K562 (cell line): ENCODE measurements around the gene CAPN5. TPM values are rescaled to one million over a fixed set of nuclear protein-coding genes. Genes with fewer than 3 reads are reported as not detected.
A peak's percentile ranks its signal among the peaks of the same experiment; 100 is the strongest.

Experiments
- ATAC-seq: fragments of 200-7000 bp; cut with Tn5 transposase; 3 replicates; pipeline ENCODE4 v1.9.1; 2020; ENCODE audit warnings: moderate library complexity
- BruUV-seq: library from RNA; stranded (reverse); fragments of 400-500 nt; replicated peaks from 2 replicates; lab custom pipeline; 2021; lab: Mats Ljungman, UMichigan
- CTCF ChIA-PET: fragments of 300-600 bp; formaldehyde crosslinking; extraction: SDS; loops from one replicate; lab custom pipeline; 2021; ENCODE audit warnings: low intra/inter-chr PET ratio; lab: Yijun Ruan, JAX
- POLR2A ChIA-PET: fragments of 300-600, 350-650 bp; sonication (Branson Sonifier 250); formaldehyde crosslinking; extraction: SDS; loops from one replicate; lab custom pipeline; 2021; ENCODE audit warnings: antibody characterized with exemption, inconsistent platforms; lab: Yijun Ruan, JAX
- DNase-seq, 4 experiments: peaks; one replicate each; pipeline versions ENCODE4 v3.0.0 to v3.0.0-alpha.2; 2011 to 2018; ENCODE audit warnings: low spot score in 3 of 4, mixed read lengths in 3 of 4; ENCODE audit errors: extremely low read depth in 1 of 4
- FAIRE-seq: peaks from 2 replicates; lab custom pipeline; 2011; peaks lifted over from hg19 to GRCh38; lab: Jason Lieb, UNC
- H2AFZ ChIP-seq: 2 replicates; pipeline ENCODE4 v1.6.0; 2011; ENCODE audit warnings: low read depth, low read length, control low read depth, inconsistent platforms
- H3K27ac ChIP-seq: fragments of 200-600 bp; 3 replicates; pipeline ENCODE4 v1.8.0; 2011; ENCODE audit warnings: low read depth, mild to moderate bottlenecking, control low read depth, inconsistent platforms, low read length, moderate library complexity, mixed read lengths; ENCODE audit errors: extremely low read depth
- H3K27me3 ChIP-seq, 2 experiments: fragments of 300-600 bp in 1 of 2; 2 replicates in 1 of 2; 3 replicates in 1 of 2; pipeline versions ENCODE4 v1.6.0 to v1.8.0; 2011; ENCODE audit warnings: inconsistent platforms in 2 of 2, low read length in 2 of 2, mild to moderate bottlenecking in 1 of 2, mixed read lengths in 1 of 2, moderate library complexity in 1 of 2; ENCODE audit not compliant: control insufficient read depth in 2 of 2, insufficient read depth in 2 of 2
- H3K36me3 ChIP-seq: fragments of 300-600 bp; 3 replicates; pipeline ENCODE4 v1.8.0; 2011; ENCODE audit warnings: mild to moderate bottlenecking, low read length, inconsistent platforms; ENCODE audit not compliant: control insufficient read depth, insufficient read depth
- H3K4me1 ChIP-seq, 2 experiments: fragments of 200-600 bp in 1 of 2; replicated peaks in 1 of 2; 2 replicates in 1 of 2; 3 replicates in 1 of 2; pipeline versions ENCODE4 v1.5.1 to v1.8.0; 2011; ENCODE audit warnings: inconsistent platforms in 2 of 2, low read length in 2 of 2, mild to moderate bottlenecking in 1 of 2, mixed read lengths in 1 of 2, moderate library complexity in 1 of 2; ENCODE audit not compliant: control insufficient read depth in 2 of 2, insufficient read depth in 2 of 2
- H3K4me2 ChIP-seq: 2 replicates; pipeline ENCODE4 v1.6.1; 2011; ENCODE audit warnings: low read length, control low read depth, inconsistent platforms, mixed read lengths; ENCODE audit not compliant: insufficient read depth
- H3K4me3 ChIP-seq: fragments of 200-600 bp; sonication (generic), shearing (Covaris generic); 2 replicates; pipeline ENCODE4 v1.5.1; 2016; ENCODE audit warnings: control low read depth, inconsistent platforms
- H3K79me2 ChIP-seq: fragments of 200-600 bp; 3 replicates; pipeline ENCODE4 v1.8.0; 2011; ENCODE audit warnings: low read length, inconsistent platforms; ENCODE audit not compliant: control insufficient read depth, insufficient read depth
- H3K9ac ChIP-seq, 2 experiments: 2 replicates each; pipeline versions ENCODE4 v1.6.0 to v1.6.1; 2011; ENCODE audit warnings: low read depth in 2 of 2, low read length in 2 of 2, control low read depth in 1 of 2, inconsistent platforms in 1 of 2, mild to moderate bottlenecking in 1 of 2, mixed read lengths in 1 of 2; ENCODE audit not compliant: insufficient read depth in 1 of 2
- H3K9me1 ChIP-seq: one replicate; pipeline ENCODE4 v1.6.0; 2011; ENCODE audit warnings: inconsistent platforms, mild to moderate bottlenecking, low read length, moderate library complexity; ENCODE audit not compliant: control insufficient read depth, insufficient read depth
- H3K9me3 ChIP-seq: replicated peaks from 2 replicates; pipeline ENCODE4 v1.5.1; 2011; ENCODE audit warnings: low read depth, low read length, inconsistent platforms; ENCODE audit not compliant: control insufficient read depth, insufficient read depth
- H4K20me1 ChIP-seq: replicated peaks from 2 replicates; pipeline ENCODE4 v1.6.1; 2011; ENCODE audit warnings: low read length, inconsistent platforms, mixed read lengths; ENCODE audit not compliant: control insufficient read depth, insufficient read depth
- KDM5B ChIP-seq: fragments of 200-600 bp; sonication (generic); IDR thresholded peaks from 2 replicates; pipeline ENCODE4 v1.6.1; 2012; ENCODE audit warnings: low read depth, mild to moderate bottlenecking, moderate library complexity, low read length, control low read depth, inconsistent platforms; ENCODE audit not compliant: insufficient replicate concordance
- KLF6 ChIP-seq: fragments of 250-450 bp; sonication (Bioruptor Pico); IDR thresholded peaks from 2 replicates; pipeline ENCODE4 v1.4.0; 2020; ENCODE audit warnings: mild to moderate bottlenecking, moderate library complexity, borderline replicate concordance
- MAZ ChIP-seq, 2 experiments: fragments of 450-650 bp in 1 of 2; sonication (generic) in 1 of 2; formaldehyde crosslinking; IDR thresholded peaks in 1 of 2; conservative IDR thresholded peaks in 1 of 2; 2 replicates each; pipeline versions ENCODE4 v1.4.0 to v1.5.0; 2020; ENCODE audit warnings: mild to moderate bottlenecking in 1 of 2, missing genetic modification reagents in 1 of 2
- NCOR1 ChIP-seq: fragments of 450-650 bp; IDR thresholded peaks from 2 replicates; pipeline ENCODE4 v1.6.1; 2016; ENCODE audit warnings: mild to moderate bottlenecking, moderate library complexity
- PREB ChIP-seq: sonication (generic); formaldehyde crosslinking; IDR thresholded peaks from 2 replicates; pipeline ENCODE4 v1.8.1; 2023; ENCODE audit warnings: mild to moderate bottlenecking, missing genetic modification reagents
- RBBP5 ChIP-seq: fragments of 200-600 bp; sonication (generic); IDR thresholded peaks from 2 replicates; pipeline ENCODE4 v1.6.1; 2012; ENCODE audit warnings: borderline replicate concordance, mild to moderate bottlenecking, low read length, control low read depth, inconsistent platforms; ENCODE audit not compliant: insufficient read depth, poor library complexity, severe bottlenecking
- RBM15 ChIP-seq: fragments of 200-400 bp; formaldehyde crosslinking; IDR thresholded peaks from 2 replicates; pipeline ENCODE4 v1.6.1; 2018; ENCODE audit warnings: mild to moderate bottlenecking, low read length, moderate library complexity; ENCODE audit not compliant: insufficient read depth
- SIX5 ChIP-seq, 2 experiments: IDR thresholded peaks; 2 replicates each; pipeline ENCODE4 v1.6.1; 2011; ENCODE audit warnings: low read length in 2 of 2, borderline replicate concordance in 1 of 2, low read depth in 1 of 2, mild to moderate bottlenecking in 1 of 2, moderate library complexity in 1 of 2; ENCODE audit not compliant: insufficient read depth in 1 of 2
- SMARCC2 ChIP-seq: fragments of 450-650 bp; IDR thresholded peaks from 2 replicates; pipeline ENCODE4 v1.6.1; 2017; ENCODE audit warnings: antibody characterized with exemption, moderate library complexity, mild to moderate bottlenecking, low read depth
- SMC3 ChIP-seq: conservative IDR thresholded peaks from 2 replicates; pipeline ENCODE4 v1.6.1; 2011; ENCODE audit warnings: low read depth, low read length, improper control_type of control experiment; ENCODE audit not compliant: insufficient read depth
- ZNF280A ChIP-seq: fragments of 450-650 bp; IDR thresholded peaks from 2 replicates; pipeline ENCODE4 v1.6.1; 2018; ENCODE audit warnings: mild to moderate bottlenecking, low read depth; ENCODE audit not compliant: partially characterized antibody
- WGBS: fragments of 100-300 bp; shearing (Covaris generic); methylation state at CpG from one replicate; pipeline ENCODE4 v1.1.6; 2016; ENCODE audit warnings: low coverage, mixed read lengths; ENCODE audit not compliant: insufficient coverage; ENCODE audit errors: missing lambda C conversion rate; 5-methylcytosine and 5-hydroxymethylcytosine counted together
- in situ Hi-C: fragments of 300-500 bp; cut with MboI; formaldehyde crosslinking; loops from 4 replicates; pipeline ENCODE4 v1.15.0; 2018; ENCODE audit warnings: inconsistent platforms, mixed read lengths
- intact Hi-C: fragments of 100-400 bp; cut with micrococcal nuclease; formaldehyde crosslinking; loops from 2 replicates; pipeline ENCODE4 v1.14.2; 2022
- polyA plus RNA-seq, 8 experiments: library from polyadenylated mRNA; depleted of rRNA in 4 of 8; stranded (reverse) in 5 of 8; unstranded in 3 of 8; fragments of >200 nt; fragmentation: Nextera tagmentation in 2 of 8; fragmentation: Illumina TruSeq in 1 of 8; extraction: Ambion mirVana in 2 of 8; extraction: Trizol in 1 of 8; gene quantifications; 2 replicates each; pipeline versions ENCODE4 v1.2.1 to v1.2.3, GENCODE V29; 2011 to 2014; ENCODE audit warnings: inconsistent platforms in 1 of 8, missing spikeins in 1 of 8
- total RNA-seq, 7 experiments: library from RNA; depleted of rRNA in 6 of 7; stranded (reverse); fragments of >200 nt in 6 of 7; fragmentation: Illumina TruSeq in 2 of 7; extraction: Trizol in 2 of 7; gene quantifications; 2 replicates each; pipeline versions ENCODE4 v1.2.1 to v1.2.3, GENCODE V29; 2011 to 2021; ENCODE audit warnings: low replicate concordance in 1 of 7

Gene CAPN5
- total and polyA plus RNA-seq, 9 of the 15 experiments (the other 6 are each of a cell fraction or from before 2014, with no cell fraction given): 0.04 to 0.44 (median 0.14) TPM; not detected in 2

- Histone ChIP-seq H3K4me1 (peaks cover 15 to 19% of the 10 kb centered on the region in 2 experiments; a peak in 4 of 5 replicates), H3K9me1 (no peaks in the 10 kb centered on the region), H3K4me2 (no peak overlapping the region), H3K9ac (peak overlapping the region in 1 of 2 experiments; percentile 75; a peak in 2 of 4 replicates), H3K27ac (no peak overlapping the region), H2AFZ (no peak overlapping the region), H3K36me3 (no peaks in the 10 kb centered on the region), H3K79me2 (no peaks in the 10 kb centered on the region), H3K4me3 (no peak overlapping the region), H3K9me3 (no peaks in the 10 kb centered on the region), H4K20me1 (no peaks in the 10 kb centered on the region), H3K27me3 (no peaks in the 10 kb centered on the region)
- POLR2A ChIA-PET: no interaction called here
- no peak for ATAC-seq
- intact Hi-C loops (loop anchor here (5.0 kb wide), 1 partner anchor 242 kb away; no protein-coding TSS in a partner anchor), in situ Hi-C loops (loop anchor here (5.0 to 10.0 kb wide), 3 partner anchors 43 to 324 kb away; no protein-coding TSS in a partner anchor)
- BruUV-seq: no TSS peak
- FAIRE-seq: no peak
- DNase-seq: no peak
- WGBS: 28% methylated on average over 6 of the region's 6 CpGs
- CTCF ChIA-PET: interaction anchor here (0.9 to 3.9 kb wide), 3 partner anchors 17 to 140 kb away, joined by 3 to 50 read pairs (median 4); partner anchors contain the start of gene CAPN5
- TF ChIP-seq KDM5B: no peak
Measured at GRCh38 chr11:77049026-77049425, 17.7 kb upstream of the CAPN5 start.

- intact Hi-C loops: no loop called here
- FAIRE-seq (no peak), DNase-seq (no peak), ATAC-seq (no peak)
- H3K4me1 ChIP-seq: peaks cover 8 to 15% of the 10 kb centered on the region in 2 experiments; a peak in 4 of 5 replicates
- no peaks in the 10 kb centered on the region for H3K9me3 ChIP-seq
- H3K4me2 ChIP-seq: no peak overlapping the region
- no peaks in the 10 kb centered on the region for H4K20me1 ChIP-seq
- in situ Hi-C loops: no loop called here
- peaks cover 0 to 6% of the 10 kb centered on the region in 2 experiments; a peak in 1 of 5 replicates for H3K27me3 ChIP-seq
- H3K27ac ChIP-seq: no peak overlapping the region
- no peaks in the 10 kb centered on the region for H3K79me2 ChIP-seq
- WGBS: 26% methylated on average over 3 of the region's 3 CpGs
- no peak overlapping the region for H3K4me3 ChIP-seq
- no peaks in the 10 kb centered on the region for H3K9me1 ChIP-seq
- BruUV-seq: no TSS peak
- no peak overlapping the region for H3K9ac ChIP-seq
- no peak overlapping the region for H2AFZ ChIP-seq
- CTCF ChIA-PET: no interaction called here
- no peaks in the 10 kb centered on the region for H3K36me3 ChIP-seq
- POLR2A ChIA-PET: interaction anchor here (1.0 kb wide), 1 partner anchor 9 kb away, joined by 3 read pairs; no protein-coding TSS in a partner anchor
- TF ChIP-seq SMC3 (no peak), KLF6 (CRISPR knock-in tag) (no peak), RBBP5 (no peak), MAZ (CRISPR knock-in tag; conservative IDR thresholded peaks at IDR 0.05 in 1 of 2, IDR thresholded peaks at IDR 0.05 in 1 of 2) (no peak), PREB (CRISPR knock-in tag) (no peak), SMARCC2 (no peak), ZNF280A (no peak), RBM15 (no peak), SIX5 (IDR thresholded peaks at IDR 0.05; ENCODE audit: borderline replicate concordance in 1 of 2, insufficient read depth in 1 of 2, low read depth in 1 of 2, low read length in 2 of 2) (no peak), NCOR1 (no peak)
Measured at GRCh38 chr11:77051511-77051910, 15.3 kb upstream of the CAPN5 start.
